Hematopoietic multipotent progenitor cell treated with erythropoietin and hydrocortisone succinate and interleukin-3 and kit ligand, for 4 days (in vitro differentiated cells): ENCODE data around the gene CDH26.

Experiments used
- DNase-seq: peaks from one replicate; pipeline ENCODE4 v3.0.0-alpha.2; 2015

CDH26 gene

DNA sequence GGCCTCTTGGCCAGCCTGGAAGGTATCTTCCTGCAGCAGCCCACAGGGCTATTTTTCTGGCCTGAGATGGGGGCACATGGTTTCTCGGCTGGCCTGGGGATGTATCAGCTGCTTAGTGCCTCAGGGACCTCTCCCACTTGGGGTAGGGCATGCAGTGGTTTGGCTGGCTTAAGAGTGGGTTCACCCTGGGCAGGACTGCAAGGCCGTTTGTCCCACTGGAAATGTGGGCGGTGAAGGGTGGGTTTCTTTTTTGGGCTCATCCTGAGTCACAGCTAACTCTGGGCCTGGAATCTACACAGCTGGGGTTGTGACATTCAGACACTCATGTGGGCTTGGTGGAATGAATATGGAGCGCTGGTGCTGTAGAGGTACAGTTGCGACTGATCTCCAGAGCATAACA lies 62.0 kb downstream of the CDH26 start:
- no peak for DNase-seq

- no peak for DNase-seq
Measured at GRCh38 chr20:60021104-60021503, 62.9 kb downstream of the CDH26 start.

DNA sequence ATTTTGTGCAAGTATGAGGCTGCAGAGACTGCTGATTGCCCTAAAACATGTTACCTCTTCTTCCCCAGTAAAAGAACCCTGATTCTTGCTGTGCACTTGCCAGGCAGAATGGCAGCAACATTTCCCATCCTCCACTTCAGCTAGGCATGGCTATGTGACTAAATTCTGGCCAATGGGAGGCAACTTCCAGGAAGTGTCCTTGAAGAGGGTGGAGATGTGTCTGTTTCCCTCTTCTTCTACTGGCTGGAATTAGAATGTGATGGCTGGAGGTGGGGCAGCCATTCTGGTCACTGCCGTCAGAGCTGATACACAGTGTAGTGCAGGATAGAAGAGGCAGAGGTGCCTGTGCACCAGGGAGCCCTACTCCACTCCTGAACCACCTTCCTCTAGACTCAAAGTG lies 64.6 kb downstream of the CDH26 start:
- no peak for DNase-seq

DNA sequence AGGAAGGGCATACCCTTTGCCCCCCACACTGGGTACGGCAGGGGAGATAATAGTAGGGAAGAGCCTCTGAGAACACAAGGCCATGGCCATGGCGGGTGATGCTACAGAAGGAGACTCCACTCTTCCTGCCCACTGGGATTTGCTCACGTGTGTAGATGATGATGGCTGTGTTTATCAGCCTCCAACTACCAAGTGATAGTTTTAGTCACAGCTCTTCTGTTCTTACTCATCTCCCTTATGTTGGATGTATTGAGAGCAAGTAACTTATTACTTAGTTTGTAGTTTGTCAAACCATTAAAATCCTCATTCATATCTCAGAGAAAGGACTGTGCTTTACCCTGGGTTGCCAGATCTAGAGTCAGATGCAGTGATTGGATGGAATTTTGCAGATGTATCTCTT lies 66.0 kb downstream of the CDH26 start:
- no peak for DNase-seq

DNA sequence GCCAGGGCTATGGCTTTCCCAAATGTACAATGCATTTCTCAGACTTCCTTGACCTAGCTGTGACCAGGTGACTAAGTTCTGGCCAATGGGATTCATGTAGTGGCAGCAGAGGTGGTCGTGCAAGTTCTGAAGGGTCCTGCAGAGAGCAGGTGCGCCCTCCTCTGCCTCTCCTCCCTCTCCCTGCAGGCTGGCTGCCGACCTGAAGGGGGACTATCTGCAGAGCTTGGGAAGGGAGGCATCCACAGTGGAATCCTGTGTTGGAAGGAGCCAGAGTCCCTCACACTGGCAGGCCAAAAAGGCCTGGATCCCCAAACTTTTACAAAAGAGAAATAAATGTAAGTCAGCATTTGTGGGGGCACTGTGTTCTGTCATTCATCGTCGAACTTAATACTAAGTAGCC lies 66.6 kb downstream of the CDH26 start:
- DNase-seq: no peak

- DNase-seq: no peak
Measured at GRCh38 chr20:60026010-60026409, 67.8 kb downstream of the CDH26 start.

DNA sequence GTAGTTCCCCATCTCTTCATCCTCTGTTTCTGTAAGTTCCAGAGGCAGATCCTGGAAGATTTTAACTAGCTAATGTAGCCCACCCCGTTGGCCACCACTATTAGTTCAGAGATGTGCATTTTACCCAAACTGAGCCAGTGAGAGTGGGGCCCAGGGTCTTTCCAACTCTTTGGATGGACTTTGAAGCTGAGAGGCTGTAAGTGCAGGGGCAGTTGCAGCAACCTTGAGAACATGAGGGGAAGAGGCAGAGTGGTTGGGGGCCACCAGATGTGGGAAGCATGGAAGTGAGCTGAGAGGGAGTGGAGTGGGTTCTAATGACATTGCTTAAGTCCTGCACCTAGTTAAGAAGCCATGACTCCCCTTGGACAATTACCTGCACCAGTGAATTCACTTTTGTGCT lies 72.2 kb downstream of the CDH26 start:
- DNase-seq: no peak

- DNase-seq: no peak
Measured at GRCh38 chr20:60031107-60031506, 72.9 kb downstream of the CDH26 start.

GRCh38 chr20:60034231-60035110 lies 76.2 kb downstream of the CDH26 start:
- DNase-seq: no peak

DNA sequence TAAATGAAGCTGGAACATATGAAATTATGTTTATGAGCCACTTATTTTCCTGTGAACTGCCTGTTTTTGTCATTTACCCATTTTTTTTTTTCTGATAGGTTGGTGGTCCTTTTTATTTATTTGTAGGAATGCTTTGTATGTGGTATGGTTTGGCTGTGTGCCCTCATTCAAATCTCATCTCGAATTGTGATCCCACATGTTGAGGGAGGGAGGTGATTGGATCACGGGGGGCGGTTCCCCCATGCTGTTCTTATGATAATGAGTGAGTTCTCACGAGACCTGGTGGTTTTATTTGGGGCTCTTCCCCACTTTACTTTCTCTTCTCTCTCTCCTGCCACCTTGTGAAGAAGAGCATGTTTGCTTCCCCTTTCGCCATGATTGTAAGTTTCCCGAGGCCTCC lies 77.3 kb downstream of the CDH26 start:
- no peak for DNase-seq

DNA sequence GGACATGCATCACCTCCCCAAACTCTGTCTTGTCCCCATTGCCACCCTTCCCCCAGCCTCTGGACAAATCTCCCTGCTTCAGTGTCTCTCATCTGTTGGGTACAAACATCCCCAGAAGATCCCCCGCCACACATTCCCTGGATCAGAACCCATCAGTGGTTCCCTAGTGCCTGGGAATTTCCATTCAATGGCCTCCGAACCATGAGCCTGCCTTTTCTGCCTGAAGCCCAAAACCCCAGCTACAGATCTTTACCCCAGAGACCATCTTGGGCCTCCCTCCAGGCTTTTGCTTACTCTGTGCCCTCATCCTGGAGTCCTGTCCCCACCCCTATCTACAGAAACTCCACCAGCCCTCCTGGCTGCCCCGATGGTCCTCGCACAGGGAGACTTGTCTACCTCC lies 78.1 kb downstream of the CDH26 start:
- DNase-seq: no peak

- DNase-seq: no peak
Measured at GRCh38 chr20:60036746-60037499, 78.7 kb downstream of the CDH26 start.

DNA sequence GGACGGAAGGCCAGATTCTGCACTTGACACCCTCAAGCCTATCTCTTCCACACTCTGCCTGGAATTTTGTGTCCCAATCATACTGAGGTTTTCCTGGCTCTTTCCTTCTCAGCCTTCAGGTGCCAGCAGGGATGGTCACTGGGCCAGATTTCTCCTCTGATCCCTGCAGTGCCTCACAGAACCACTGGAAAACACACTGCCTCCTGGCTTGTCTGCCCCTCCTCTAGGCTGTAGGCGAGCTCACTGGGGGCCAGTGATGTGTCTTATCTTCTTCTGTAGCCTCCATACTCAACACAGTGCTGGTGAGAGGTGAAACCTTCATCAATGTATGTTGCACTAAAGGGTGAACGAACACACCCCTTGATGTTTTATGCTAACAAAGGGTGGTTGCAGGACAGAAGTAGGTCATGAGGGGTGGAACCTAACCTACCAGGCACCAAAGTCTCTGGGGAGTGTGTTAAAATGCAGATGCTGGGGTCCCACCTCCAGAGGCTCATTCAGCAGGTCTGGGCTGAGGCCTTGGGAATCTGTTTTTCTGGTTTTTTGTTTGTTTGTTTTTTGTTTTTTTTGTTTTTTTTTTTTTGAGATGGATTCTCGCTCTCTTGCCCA lies 80.3 kb downstream of the CDH26 start:
- DNase-seq: no peak

DNA sequence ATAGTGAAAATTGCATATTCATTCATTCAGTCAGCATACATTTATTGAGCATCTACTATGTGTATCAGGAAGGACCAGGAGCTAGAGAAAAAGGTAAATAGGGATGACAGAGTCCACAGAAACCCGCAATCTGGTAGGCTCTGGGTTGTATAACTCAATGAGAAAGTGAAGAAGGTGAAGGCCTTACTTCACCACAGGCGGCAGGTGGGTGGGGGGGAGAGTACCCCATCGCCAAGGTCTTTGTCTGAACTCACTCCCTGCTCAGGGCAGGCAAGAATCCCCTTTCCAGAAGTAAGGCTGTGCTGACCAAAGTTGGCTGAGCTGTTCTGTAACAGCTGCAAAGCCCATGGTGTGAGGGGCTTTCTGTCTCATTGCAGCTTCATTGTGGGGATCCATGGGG lies 81.3 kb downstream of the CDH26 start:
- DNase-seq: no peak

DNA sequence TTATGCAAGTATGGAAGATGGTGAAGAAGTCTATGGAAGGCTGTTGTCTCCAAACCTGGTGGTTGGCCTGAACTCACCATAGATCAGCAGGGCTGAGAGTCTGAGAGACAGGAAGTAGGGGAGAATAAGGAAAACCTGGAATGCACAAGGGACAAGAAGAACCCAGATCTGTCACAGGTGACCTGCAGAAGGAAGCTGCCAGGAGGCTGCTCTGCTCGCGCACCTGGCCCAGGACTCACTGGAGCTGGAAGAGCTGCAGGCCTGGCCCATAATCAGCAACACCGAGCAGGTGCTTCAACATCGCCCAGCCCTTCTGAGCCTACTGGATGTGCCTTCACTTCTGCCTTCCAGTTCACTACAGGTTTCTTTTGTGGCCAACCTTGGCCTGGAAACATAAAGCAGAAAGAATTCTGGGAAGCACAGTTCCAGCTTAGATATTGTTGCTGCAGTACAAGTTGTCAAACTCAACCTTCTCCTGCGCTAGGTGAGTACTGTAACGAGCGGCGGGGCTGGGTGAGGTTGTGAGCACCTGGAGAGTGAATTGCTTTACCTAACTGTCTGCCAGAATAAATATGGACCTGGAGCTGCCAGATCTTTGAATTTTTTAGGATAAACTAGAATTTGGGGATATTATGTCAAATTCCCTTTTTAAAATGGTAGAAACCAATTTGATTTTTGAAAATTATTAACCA lies 82.4 kb downstream of the CDH26 start:
- DNase-seq: no peak

- peak; percentile 52 for DNase-seq
Measured at GRCh38 chr20:60041436-60042165, 83.4 kb downstream of the CDH26 start.

- DNase-seq: no peak
Measured at GRCh38 chr20:60043435-60043834, 85.2 kb downstream of the CDH26 start.

GRCh38 chr20:60046011-60046413 lies 87.8 kb downstream of the CDH26 start:
- DNase-seq: peak; percentile 76

GRCh38 chr20:60046436-60046835 lies 88.2 kb downstream of the CDH26 start:
- no peak for DNase-seq

GRCh38 chr20:60046860-60047259 lies 88.6 kb downstream of the CDH26 start:
- DNase-seq: no peak

- DNase-seq: no peak
Measured at GRCh38 chr20:60048634-60049521, 90.7 kb downstream of the CDH26 start.
